Esophagus squamous epithelium (tissue), 5 donors: ENCODE measurements around the gene CSRNP3. TPM values are rescaled to one million over a fixed set of nuclear protein-coding genes. Genes with fewer than 3 reads are reported as not detected.

Experiments used
- DNase-seq: peaks from one replicate; lab custom pipeline; 2025; lab: John Stamatoyannopoulos, UW
- H3K27ac ChIP-seq, 4 donors: fragments of 200-600 bp; sonication (generic); one replicate each; pipeline ENCODE4 v1.5.1; 2016 to 2019; ENCODE audit warnings: mild to moderate bottlenecking in 1 of 4
- H3K27me3 ChIP-seq, 4 donors: fragments of 200-600 bp; sonication (generic); 1 replicate in 3 of 4; 2 replicates in 1 of 4; pipeline versions ENCODE4 v1.5.1 to v1.6.0; 2017 to 2021; ENCODE audit warnings: antibody characterized with exemption in 1 of 4
- H3K36me3 ChIP-seq, 3 donors: fragments of 200-600 bp; sonication (generic); one replicate each; pipeline ENCODE4 v1.5.1; 2016 to 2019
- H3K4me1 ChIP-seq, 3 donors: fragments of 200-600 bp; sonication (generic); one replicate each; pipeline ENCODE4 v1.5.1; 2017 to 2019
- H3K4me3 ChIP-seq, 4 donors: fragments of 200-600 bp; sonication (generic); 1 replicate in 3 of 4; 2 replicates in 1 of 4; pipeline ENCODE4 v1.5.1; 2016 to 2019; ENCODE audit warnings: mild to moderate bottlenecking in 2 of 4, moderate library complexity in 1 of 4
- H3K9me3 ChIP-seq, 3 donors: fragments of 200-600 bp; sonication (generic); one replicate each; pipeline ENCODE4 v1.5.1; 2016 to 2019
- CTCF ChIP-seq, 6 experiments: fragments of 450-650 bp in 4 of 6; fragments of 200-600 bp in 2 of 6; sonication (generic) in 2 of 6; IDR thresholded peaks; one replicate each; pipeline ENCODE4 v1.5.1; 2016 to 2019; ENCODE audit warnings: antibody characterized with exemption in 6 of 6, mild to moderate bottlenecking in 4 of 6, moderate library complexity in 4 of 6
- POLR2A ChIP-seq, 4 donors: fragments of 450-650 bp; IDR thresholded peaks; one replicate each; pipeline ENCODE4 v1.6.1; 2017; ENCODE audit warnings: antibody characterized with exemption in 4 of 4, mild to moderate bottlenecking in 4 of 4, moderate library complexity in 3 of 4
- WGBS, 2 donors: methylation state at CpG; one replicate each; pipeline ENCODE4 v1.1.5; 2018; 5-methylcytosine and 5-hydroxymethylcytosine counted together
- intact Hi-C: fragments of 100-400 bp; cut with DNase I; formaldehyde crosslinking; loops from one replicate; pipeline ENCODE4 v1.15.0; 2022
- total RNA-seq, 4 donors: library from RNA; depleted of rRNA; stranded (reverse); fragments of >200 nt; gene quantifications; one replicate each; pipeline ENCODE4 v1.1.0, GENCODE V29; 2016
- donor health status: DM: yes; HTN: yes; CAD: no.

CSRNP3 gene
- total RNA-seq, 4 donors from 2014 or later = 0.57 to 1.5 (median 0.81) TPM

DNA sequence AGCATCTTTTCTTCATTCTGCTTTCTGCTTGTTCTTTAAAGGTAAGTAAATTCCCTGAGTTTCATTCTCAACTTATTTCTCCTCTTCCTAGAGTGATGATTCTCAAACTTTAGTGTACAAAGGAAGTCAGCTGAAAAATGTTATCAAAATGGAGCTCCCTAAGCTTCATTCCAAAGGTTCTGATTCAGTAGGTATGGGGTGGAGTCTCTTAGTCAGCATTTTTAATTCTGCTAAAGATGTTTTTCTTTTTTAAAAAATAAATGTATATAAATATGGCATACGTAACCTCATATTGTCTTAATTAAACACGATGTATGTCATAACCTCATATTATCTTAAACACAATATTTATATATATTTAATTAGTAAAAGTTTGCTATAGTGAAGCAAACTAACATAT is 3.1 kb upstream of the CSRNP3 start:
- no peaks in the 10 kb centered on the region for H3K27me3 ChIP-seq
- peaks cover 0 to 19% (median 0%) of the 10 kb centered on the region in 3 donors for H3K4me1 ChIP-seq
- intact Hi-C loops = no loop called here
- WGBS, 2 donors = 85 to 98% methylated on average over 2 of the region's 2 CpGs
- H3K4me3 ChIP-seq = no peak overlapping the region
- H3K9me3 ChIP-seq = no peaks in the 10 kb centered on the region
- no peaks in the 10 kb centered on the region for H3K36me3 ChIP-seq
- no peak for DNase-seq
- no peak overlapping the region for H3K27ac ChIP-seq
- TF ChIP-seq CTCF (IDR thresholded peaks at IDR 0.05) = no peak
- no peak for TF ChIP-seq POLR2A (IDR thresholded peaks at IDR 0.05)

GRCh38 chr2:165467921-165468320 is 1.6 kb upstream of the CSRNP3 start:
- Histone ChIP-seq H3K4me1 (peaks cover 0 to 24% (median 0%) of the 10 kb centered on the region in 3 donors), H3K4me3 (no peak overlapping the region), H3K9me3 (no peaks in the 10 kb centered on the region), H3K27me3 (no peaks in the 10 kb centered on the region), H3K27ac (no peak overlapping the region), H3K36me3 (no peaks in the 10 kb centered on the region)
- TF ChIP-seq POLR2A (IDR thresholded peaks at IDR 0.05) = no peak
- no peak for TF ChIP-seq CTCF (IDR thresholded peaks at IDR 0.05)
- WGBS, 2 donors = 83 to 97% methylated on average over 3 of the region's 3 CpGs
- no peak for DNase-seq
- intact Hi-C loops = no loop called here

DNA sequence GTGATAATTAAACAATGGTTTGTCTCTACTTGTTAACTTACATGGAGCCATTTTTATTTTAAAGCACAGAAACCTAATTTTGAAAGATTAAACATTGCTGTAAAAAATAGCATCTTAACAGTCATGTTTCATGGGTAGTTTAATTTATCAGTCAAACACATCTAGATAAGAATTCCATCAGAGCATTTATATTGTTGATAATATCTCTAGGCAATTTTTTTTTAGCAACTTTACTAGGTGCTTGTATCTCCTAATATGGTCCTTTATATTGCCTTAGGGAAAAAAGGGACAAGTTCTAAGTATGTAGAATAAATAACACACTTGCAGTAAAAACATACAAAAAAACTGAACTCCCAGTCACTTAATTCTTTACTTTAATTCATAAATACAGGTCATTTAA is 863 bp downstream of the CSRNP3 start:
- Histone ChIP-seq H3K4me3 (peak overlapping the region; percentile 21 to 49 (median 45)), H3K4me1 (peaks cover 0 to 24% (median 0%) of the 10 kb centered on the region in 3 donors), H3K36me3 (no peaks in the 10 kb centered on the region), H3K27me3 (no peaks in the 10 kb centered on the region), H3K9me3 (no peaks in the 10 kb centered on the region), H3K27ac (no peak overlapping the region)
- DNase-seq = no peak
- intact Hi-C loops = no loop called here
- TF ChIP-seq POLR2A (IDR thresholded peaks at IDR 0.05) = no peak
- TF ChIP-seq CTCF (IDR thresholded peaks at IDR 0.05) = no peak

DNA sequence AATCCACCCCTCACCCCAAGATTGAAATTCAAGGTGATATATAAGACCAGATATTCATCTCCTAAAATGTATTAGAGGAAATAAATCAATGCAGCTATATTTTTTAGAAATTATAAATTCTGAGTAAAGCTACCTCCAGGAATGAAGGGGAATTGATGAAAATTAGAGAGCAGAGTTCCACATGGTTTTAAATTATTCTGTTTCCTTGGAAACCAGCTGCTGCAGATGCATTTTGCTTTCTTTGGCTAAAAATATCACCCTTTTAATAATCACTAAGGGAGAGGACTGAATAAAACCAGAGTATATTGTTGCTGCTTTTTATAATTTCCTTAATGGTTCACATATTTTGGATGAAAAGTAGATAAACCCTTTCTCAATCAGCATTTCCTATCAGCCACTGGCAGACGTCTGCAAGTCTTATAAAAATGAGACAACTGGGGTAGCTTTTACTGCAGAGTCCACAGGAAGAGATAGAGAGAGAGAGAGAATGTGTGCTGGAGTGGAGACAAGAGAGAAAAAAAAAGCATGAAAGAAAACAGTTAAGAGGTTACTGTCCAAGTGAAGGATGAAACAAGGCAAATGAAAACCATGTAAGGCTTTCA is 2.0 kb downstream of the CSRNP3 start:
- H3K4me3 ChIP-seq = no peak overlapping the region
- intact Hi-C loops = no loop called here
- 32 to 36% methylated on average over 1 of the region's 1 CpG for WGBS, 2 donors
- H3K36me3 ChIP-seq = no peaks in the 10 kb centered on the region
- peaks cover 0 to 24% (median 0%) of the 10 kb centered on the region in 3 donors for H3K4me1 ChIP-seq
- no peak for TF ChIP-seq POLR2A (IDR thresholded peaks at IDR 0.05)
- no peak for TF ChIP-seq CTCF (IDR thresholded peaks at IDR 0.05)
- no peaks in the 10 kb centered on the region for H3K27me3 ChIP-seq
- no peak overlapping the region for H3K27ac ChIP-seq
- H3K9me3 ChIP-seq = no peaks in the 10 kb centered on the region
- DNase-seq = no peak

- Histone ChIP-seq H3K27ac (no peak overlapping the region), H3K4me1 (peaks cover 0 to 24% (median 0%) of the 10 kb centered on the region in 3 donors), H3K4me3 (no peak overlapping the region), H3K27me3 (no peaks in the 10 kb centered on the region), H3K36me3 (no peaks in the 10 kb centered on the region), H3K9me3 (no peaks in the 10 kb centered on the region)
- intact Hi-C loops = no loop called here
- TF ChIP-seq CTCF (IDR thresholded peaks at IDR 0.05) (no peak), POLR2A (IDR thresholded peaks at IDR 0.05) (no peak)
- WGBS, 2 donors = 69 to 75% methylated on average over 3 of the region's 3 CpGs
- no peak for DNase-seq
Measured at GRCh38 chr2:165472922-165473321, 3.4 kb downstream of the CSRNP3 start.
